Measurements from ENCODE around the gene KLF2.

Gene KLF2

DNA sequence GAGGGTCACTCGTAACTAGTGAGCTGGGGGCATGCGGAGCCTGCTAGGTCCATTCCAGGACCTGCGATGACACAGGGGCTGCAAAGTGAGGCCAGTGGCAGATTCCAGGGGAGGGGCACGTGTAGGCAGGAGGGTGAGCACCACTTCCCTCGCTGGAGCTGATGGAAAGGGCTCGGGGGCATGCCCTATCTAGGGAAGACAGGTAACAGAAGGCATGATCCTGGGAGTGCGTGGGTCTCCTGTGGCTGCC, 51.2 kb downstream of the KLF2 start:
- H3K4me3 ChIP-seq (ENCODE audit: low read depth, low read length), result no peak overlapping the region
- no peak for DNase-seq (ENCODE audit: low read depth)
- TF ChIP-seq, protein P1, sequence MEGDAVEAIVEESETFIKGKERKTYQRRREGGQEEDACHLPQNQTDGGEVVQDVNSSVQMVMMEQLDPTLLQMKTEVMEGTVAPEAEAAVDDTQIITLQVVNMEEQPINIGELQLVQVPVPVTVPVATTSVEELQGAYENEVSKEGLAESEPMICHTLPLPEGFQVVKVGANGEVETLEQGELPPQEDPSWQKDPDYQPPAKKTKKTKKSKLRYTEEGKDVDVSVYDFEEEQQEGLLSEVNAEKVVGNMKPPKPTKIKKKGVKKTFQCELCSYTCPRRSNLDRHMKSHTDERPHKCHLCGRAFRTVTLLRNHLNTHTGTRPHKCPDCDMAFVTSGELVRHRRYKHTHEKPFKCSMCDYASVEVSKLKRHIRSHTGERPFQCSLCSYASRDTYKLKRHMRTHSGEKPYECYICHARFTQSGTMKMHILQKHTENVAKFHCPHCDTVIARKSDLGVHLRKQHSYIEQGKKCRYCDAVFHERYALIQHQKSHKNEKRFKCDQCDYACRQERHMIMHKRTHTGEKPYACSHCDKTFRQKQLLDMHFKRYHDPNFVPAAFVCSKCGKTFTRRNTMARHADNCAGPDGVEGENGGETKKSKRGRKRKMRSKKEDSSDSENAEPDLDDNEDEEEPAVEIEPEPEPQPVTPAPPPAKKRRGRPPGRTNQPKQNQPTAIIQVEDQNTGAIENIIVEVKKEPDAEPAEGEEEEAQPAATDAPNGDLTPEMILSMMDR (IDR thresholded peaks at IDR 0.05; ENCODE audit: insufficient read depth, low read depth, low read length, missing control alignments), result no peak

DNA sequence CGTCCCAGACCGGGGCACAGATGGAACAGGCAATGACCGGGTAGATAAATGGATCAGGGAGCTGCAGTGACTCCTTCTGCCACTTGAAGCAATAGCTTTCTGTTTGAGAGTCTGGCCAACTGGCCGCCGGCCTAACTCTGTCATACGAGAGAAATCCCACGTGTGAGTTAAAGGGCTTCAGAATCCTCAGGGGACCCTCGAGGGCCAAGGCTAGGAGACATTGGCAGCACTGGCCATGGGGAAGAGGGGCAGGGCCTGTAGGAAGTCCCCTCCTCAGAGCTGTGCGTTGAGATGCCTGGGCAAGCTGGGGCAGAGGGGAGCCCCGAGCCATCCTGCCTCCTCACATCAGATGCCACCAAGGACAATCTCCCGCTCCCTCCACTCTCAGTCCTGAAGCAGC, 51.6 kb downstream of the KLF2 start:
- DNase-seq (ENCODE audit: low read depth), result no peak
- H3K4me3 ChIP-seq (ENCODE audit: low read depth, low read length), result no peak overlapping the region
- TF ChIP-seq, protein P1 (IDR thresholded peaks at IDR 0.05; ENCODE audit: insufficient read depth, low read depth, low read length, missing control alignments), result no peak

DNA sequence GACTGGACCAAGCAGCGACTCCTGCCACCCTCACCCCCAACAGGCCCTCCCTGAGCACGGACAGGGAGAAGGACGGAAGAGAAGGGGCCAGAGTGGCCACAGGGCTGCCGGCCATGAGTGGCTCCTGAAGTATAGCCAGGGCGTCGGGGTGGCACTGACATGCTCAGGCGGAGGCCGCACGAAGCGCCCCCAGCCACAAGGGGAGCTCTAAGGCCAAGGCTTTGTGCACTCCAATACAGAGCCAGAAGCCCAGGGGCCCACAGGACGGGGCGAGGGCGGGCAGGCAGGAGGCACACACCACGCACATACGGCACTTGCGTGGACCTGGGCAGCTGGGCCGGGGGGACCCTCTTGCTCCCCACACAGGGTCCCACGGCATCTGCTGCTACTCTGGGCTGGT, 52.0 kb downstream of the KLF2 start:
- no peak overlapping the region for H3K4me3 ChIP-seq (ENCODE audit: low read depth, low read length)
- DNase-seq (ENCODE audit: low read depth), result peak; percentile 43
- TF ChIP-seq, protein P1 (IDR thresholded peaks at IDR 0.05; ENCODE audit: insufficient read depth, low read depth, low read length, missing control alignments), result peak; percentile 46

DNA sequence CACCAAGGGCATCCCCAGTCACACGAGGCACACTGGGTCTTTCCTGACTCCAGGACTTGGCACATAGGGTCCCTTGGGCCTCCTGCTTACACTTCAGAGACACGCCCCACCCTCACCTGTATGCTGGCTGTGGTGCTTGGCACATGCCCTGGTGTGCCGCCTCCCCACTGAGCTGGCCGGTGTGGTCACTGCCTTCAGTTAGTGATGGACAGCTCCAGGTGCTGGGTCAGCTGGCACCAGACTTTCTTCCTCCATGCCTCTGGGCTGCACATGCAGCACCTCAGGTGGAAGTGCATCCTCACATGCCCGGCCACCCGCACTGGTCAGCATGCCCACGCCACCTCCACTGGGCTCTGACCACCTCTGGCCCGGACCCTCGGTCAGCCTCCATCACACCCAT, 52.9 kb downstream of the KLF2 start:
- TF ChIP-seq, protein P1 (IDR thresholded peaks at IDR 0.05; ENCODE audit: insufficient read depth, low read depth, low read length, missing control alignments), result no peak
- DNase-seq (ENCODE audit: low read depth), result no peak
- no peak overlapping the region for H3K4me3 ChIP-seq (ENCODE audit: low read depth, low read length)
